Psoas muscle (tissue), 8 donors: ENCODE measurements around the gene MICOS13. TPM values are rescaled to one million over a fixed set of nuclear protein-coding genes. Genes with fewer than 3 reads are reported as not detected.

ENCODE experiments used
- ATAC-seq, 4 donors: fragments of 200-7000 bp; cut with Tn5 transposase; one replicate each; pipeline ENCODE4 v1.9.1; 2020; ENCODE audit warnings: moderate library complexity in 3 of 4, mild to moderate bottlenecking in 2 of 4
- DNase-seq, 2 donors: peaks; one replicate each; pipeline ENCODE4 v3.0.0-alpha.2; 2020
- H3K27ac ChIP-seq: fragments of 200-600 bp; one replicate; pipeline ENCODE4 v1.8.0; 2022
- H3K27me3 ChIP-seq, 3 donors: fragments of 200-600 bp in 1 of 3; one replicate each; pipeline versions ENCODE4 v1.6.1 to v1.8.0; 2013 to 2022; ENCODE audit warnings: low read length in 2 of 3, mild to moderate bottlenecking in 2 of 3, moderate library complexity in 1 of 3; ENCODE audit not compliant: insufficient read depth in 3 of 3
- H3K36me3 ChIP-seq, 2 donors: fragments of 200-600 bp in 1 of 2; one replicate each; pipeline versions ENCODE4 v1.6.1 to v1.8.0; 2013 to 2022; ENCODE audit warnings: low read depth in 1 of 2, mild to moderate bottlenecking in 1 of 2, moderate library complexity in 1 of 2; ENCODE audit not compliant: insufficient read depth in 1 of 2
- H3K4me1 ChIP-seq: fragments of 200-600 bp; one replicate; pipeline ENCODE4 v1.8.0; 2022
- H3K4me3 ChIP-seq: fragments of 200-600 bp; one replicate; pipeline ENCODE4 v1.8.0; 2022; ENCODE audit warnings: mild to moderate bottlenecking
- H3K9me3 ChIP-seq: fragments of 200-600 bp; one replicate; pipeline ENCODE4 v1.8.0; 2022
- WGBS, 3 donors: extraction: QIAGEN DNeasy Blood & Tissue Kit; methylation state at CpG; one replicate each; pipeline versions ENCODE4 v1.1.6 to v1.1.7; 2013; 5-methylcytosine and 5-hydroxymethylcytosine counted together
- intact Hi-C, 2 donors: fragments of 100-400 bp; cut with DNase I; formaldehyde crosslinking; loops; one replicate each; pipeline versions ENCODE4 v1.11.0 to v1.14.2; 2022
- polyA plus RNA-seq, 3 donors: library from polyadenylated mRNA; stranded (reverse); fragments of 200-250 nt; gene quantifications; one replicate each; pipeline ENCODE4 v1.2.3, GENCODE V29; 2013
- total RNA-seq, 4 donors: library from RNA; stranded (reverse); fragmentation: NEBNext Ultra II Directional in 2 of 4; extraction: Animal tissue kit (Norgen Biotek cat#: 25700) in 2 of 4; gene quantifications; one replicate each; pipeline versions ENCODE4 v1.2.1 to v1.2.4, GENCODE V29; 2021 to 2023
- TF ChIP-seq, protein P1 (sequence below): fragments of 200-600 bp; IDR thresholded peaks from one replicate; pipeline ENCODE4 v1.8.0; 2022; ENCODE audit warnings: antibody characterized with exemption
- donor health status: healthy with polysubstance abuse.
- donor health status: DM: no; HTN: no; CAD: no; lungs with moderate emphysema.
- donor health status: Bipolar disorder and iron deficiency.
- donor health status: healthy.
- donor health status: DM: yes; HTN: yes; CAD: no.
- donor health status: DM: no; HTN: no; CAD: no.
- donor health status: DM: no; HTN: no; CAD: no.
- donor health status: DM: yes; HTN: yes; CAD: no.

The MICOS13 gene
- total and polyA plus RNA-seq, 7 donors = 103 to 245 (median 133) TPM

DNA sequence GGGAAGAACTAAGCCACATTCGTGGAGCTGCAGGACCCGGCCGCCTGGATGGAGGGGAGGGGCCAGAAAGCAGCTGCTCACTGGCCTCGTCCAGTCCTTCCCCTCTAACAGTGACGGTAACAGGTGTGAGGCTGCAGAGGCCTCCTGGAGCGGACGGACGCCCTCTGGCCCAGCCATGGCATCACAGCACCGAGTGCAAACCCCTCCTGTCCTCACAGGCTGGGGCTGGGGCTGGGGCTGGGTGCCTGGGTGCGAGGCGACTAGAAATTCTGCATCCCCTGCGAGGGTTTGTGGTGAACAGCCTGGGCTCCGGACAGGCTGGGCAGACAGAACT is 3.6 kb downstream of the MICOS13 start:
- no peak for DNase-seq
- Histone ChIP-seq H3K36me3 (peaks cover 5 to 19% of the 10 kb centered on the region in 2 donors), H3K4me1 (peaks cover 17% of the 10 kb centered on the region), H3K27me3 (no peaks in the 10 kb centered on the region), H3K4me3 (no peak overlapping the region), H3K9me3 (no peaks in the 10 kb centered on the region), H3K27ac (peak overlapping the region; percentile 23)
- intact Hi-C loops = loop anchor here in 1 of 2 donors (5.0 kb wide), 1 partner anchor 34 kb away; no protein-coding TSS in a partner anchor
- TF ChIP-seq, protein P1, sequence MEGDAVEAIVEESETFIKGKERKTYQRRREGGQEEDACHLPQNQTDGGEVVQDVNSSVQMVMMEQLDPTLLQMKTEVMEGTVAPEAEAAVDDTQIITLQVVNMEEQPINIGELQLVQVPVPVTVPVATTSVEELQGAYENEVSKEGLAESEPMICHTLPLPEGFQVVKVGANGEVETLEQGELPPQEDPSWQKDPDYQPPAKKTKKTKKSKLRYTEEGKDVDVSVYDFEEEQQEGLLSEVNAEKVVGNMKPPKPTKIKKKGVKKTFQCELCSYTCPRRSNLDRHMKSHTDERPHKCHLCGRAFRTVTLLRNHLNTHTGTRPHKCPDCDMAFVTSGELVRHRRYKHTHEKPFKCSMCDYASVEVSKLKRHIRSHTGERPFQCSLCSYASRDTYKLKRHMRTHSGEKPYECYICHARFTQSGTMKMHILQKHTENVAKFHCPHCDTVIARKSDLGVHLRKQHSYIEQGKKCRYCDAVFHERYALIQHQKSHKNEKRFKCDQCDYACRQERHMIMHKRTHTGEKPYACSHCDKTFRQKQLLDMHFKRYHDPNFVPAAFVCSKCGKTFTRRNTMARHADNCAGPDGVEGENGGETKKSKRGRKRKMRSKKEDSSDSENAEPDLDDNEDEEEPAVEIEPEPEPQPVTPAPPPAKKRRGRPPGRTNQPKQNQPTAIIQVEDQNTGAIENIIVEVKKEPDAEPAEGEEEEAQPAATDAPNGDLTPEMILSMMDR = no peak
- 20 to 23% (median 23%) methylated on average over 12 to 13 of the region's 13 CpGs for WGBS, 3 donors
- peak in 1 of 4 donors; percentile 29 for ATAC-seq

DNA sequence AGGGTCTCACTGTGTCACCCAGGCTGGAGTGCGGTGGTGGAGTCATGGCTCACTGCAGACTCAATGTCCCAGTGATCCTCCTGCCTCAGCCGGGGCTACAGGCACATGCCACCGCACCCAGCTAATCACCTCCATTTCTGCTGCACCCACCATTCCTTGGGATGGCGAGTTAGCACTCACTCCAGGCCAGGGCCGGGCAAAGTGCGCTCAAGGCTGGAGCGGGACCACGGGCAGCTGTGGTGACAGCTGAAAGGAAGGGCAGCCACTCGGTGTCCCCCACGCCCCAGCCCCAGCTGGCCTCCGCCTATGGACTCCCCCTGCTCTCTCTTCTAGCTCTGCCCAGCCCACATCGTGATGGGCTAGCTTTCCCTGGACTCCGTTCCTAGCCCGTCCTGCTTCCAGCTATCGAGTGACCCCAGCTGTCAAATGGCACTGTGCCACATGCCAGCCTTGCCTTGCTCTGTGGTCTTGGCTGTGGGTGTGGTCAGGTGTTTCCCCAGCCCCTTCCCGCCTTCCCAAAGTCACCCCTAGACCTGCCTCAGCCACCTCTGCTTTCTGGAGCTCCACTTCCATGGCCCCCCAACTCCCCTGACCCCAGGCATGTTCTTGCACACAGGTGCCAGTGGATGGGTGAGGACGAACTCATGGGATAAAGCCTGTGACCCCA is 4.1 kb downstream of the MICOS13 start:
- Histone ChIP-seq H3K27me3 (no peaks in the 10 kb centered on the region), H3K4me1 (peaks cover 16% of the 10 kb centered on the region), H3K27ac (peak overlapping the region; percentile 23), H3K9me3 (no peaks in the 10 kb centered on the region), H3K36me3 (peaks cover 5 to 23% of the 10 kb centered on the region in 2 donors), H3K4me3 (no peak overlapping the region)
- intact Hi-C loops = loop anchor here in 1 of 2 donors (5.0 kb wide), 1 partner anchor 34 kb away; no protein-coding TSS in a partner anchor
- ATAC-seq (peak in 1 of 4 donors; percentile 10), DNase-seq (no peak)
- WGBS, 3 donors = 32 to 42% (median 37%) methylated on average over 16 to 17 of the region's 17 CpGs
- TF ChIP-seq, protein P1 = no peak

DNA sequence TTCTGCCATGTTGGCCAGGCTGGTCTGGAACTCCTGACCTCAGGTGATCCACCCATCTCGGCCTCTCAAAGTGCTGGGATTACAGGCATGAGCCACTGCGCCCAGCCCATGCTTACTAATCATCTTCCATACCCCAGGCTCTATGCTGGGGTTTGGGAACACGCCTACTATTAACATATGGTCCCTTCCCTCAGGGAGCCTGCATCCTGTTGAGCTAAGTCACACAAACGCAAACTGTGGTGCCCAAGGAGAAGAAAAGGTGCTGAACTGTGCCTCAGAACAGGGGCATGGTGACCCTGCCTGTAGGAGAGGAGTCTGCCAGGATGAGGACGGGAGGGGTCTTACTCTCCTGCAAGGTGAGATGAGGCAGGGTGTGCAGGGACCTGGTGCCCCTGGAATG is 5.6 kb downstream of the MICOS13 start:
- TF ChIP-seq, protein P1 = no peak

DNA sequence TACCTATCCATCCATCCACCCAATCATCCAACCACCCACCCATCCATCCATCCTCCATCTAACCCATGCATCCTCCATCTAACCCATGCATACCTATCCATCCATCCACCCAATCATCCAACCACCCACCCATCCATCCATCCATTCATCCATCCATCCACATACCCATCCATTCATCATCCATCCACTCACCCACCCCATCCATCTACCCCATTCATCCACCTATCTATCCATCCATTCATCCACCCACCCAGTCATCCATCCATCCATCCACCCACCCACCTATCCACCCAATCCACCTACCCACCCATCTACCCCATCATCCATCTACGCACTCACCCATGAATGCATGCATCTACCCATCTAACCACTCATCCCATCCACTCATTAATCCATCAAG is 6.6 kb downstream of the MICOS13 start:
- H3K27me3 ChIP-seq = no peaks in the 10 kb centered on the region
- WGBS, 3 donors = 96 to 100% (median 98%) methylated on average over 1 of the region's 1 CpG
- TF ChIP-seq, protein P1 = no peak
- no peak overlapping the region for H3K4me3 ChIP-seq
- intact Hi-C loops = no loop called here
- DNase-seq (no peak), ATAC-seq (no peak)
- no peaks in the 10 kb centered on the region for H3K9me3 ChIP-seq
- H3K36me3 ChIP-seq = peaks cover 9 to 43% of the 10 kb centered on the region in 2 donors
- peaks cover 7% of the 10 kb centered on the region for H3K4me1 ChIP-seq
- no peak overlapping the region for H3K27ac ChIP-seq

More for the DNA sequence above, 5.6 kb downstream of the MICOS13 start:
- Histone ChIP-seq H3K4me3 (no peak overlapping the region), H3K27me3 (no peaks in the 10 kb centered on the region), H3K27ac (no peak overlapping the region), H3K4me1 (peaks cover 13% of the 10 kb centered on the region), H3K9me3 (no peaks in the 10 kb centered on the region), H3K36me3 (peaks cover 6 to 35% of the 10 kb centered on the region in 2 donors)
- intact Hi-C loops = loop anchor here in 1 of 2 donors (5.0 kb wide), 1 partner anchor 32 kb away; no protein-coding TSS in a partner anchor
- ATAC-seq (no peak), DNase-seq (no peak)
- WGBS, 3 donors = 86 to 90% (median 89%) methylated on average over 5 of the region's 5 CpGs
